GM13976 (cell line): Measurements from ENCODE around the gene TBX10.

ENCODE experiments used
- DNase-seq: peaks from one replicate; pipeline ENCODE4 v3.0.0; 2012; ENCODE audit warnings: low spot score
- CTCF ChIP-seq: IDR thresholded peaks from 2 replicates; pipeline ENCODE4 v1.5.1; 2012; ENCODE audit warnings: borderline replicate concordance, mild to moderate bottlenecking; ENCODE audit not compliant: insufficient read depth; ENCODE audit errors: extremely low read depth, missing control alignments, control extremely low read depth
- in situ Hi-C: fragments of 300-500 bp; cut with MboI; formaldehyde crosslinking; loops from one replicate; pipeline ENCODE4 v1.12.0; 2022; ENCODE audit warnings: low sequenced_read_pairs, mixed read lengths, inconsistent platforms; ENCODE audit not compliant: unreplicated experiment

TBX10 gene

GRCh38 chr11:67610302-67610868, 29.2 kb downstream of the TBX10 start:
- in situ Hi-C loops, result no loop called here
- DNase-seq, result no peak
- TF ChIP-seq CTCF, result no peak

- in situ Hi-C loops, result no loop called here
- TF ChIP-seq CTCF, result no peak
- no peak for DNase-seq
Observed at GRCh38 chr11:67609316-67609715, 30.2 kb downstream of the TBX10 start.

- no peak for DNase-seq
- TF ChIP-seq CTCF, result no peak
- in situ Hi-C loops, result no loop called here
Observed at GRCh38 chr11:67608486-67608885, 31.1 kb downstream of the TBX10 start.

GRCh38 chr11:67607507-67607906, 32.1 kb downstream of the TBX10 start:
- no peak for TF ChIP-seq CTCF
- DNase-seq, result no peak
- in situ Hi-C loops, result no loop called here

GRCh38 chr11:67606492-67607295, 32.9 kb downstream of the TBX10 start, which contains the start of gene NDUFV1:
NDUFV1 (plus strand) TSS chr11:67606936; CDS start chr11:67607005, 69 bp downstream.
- in situ Hi-C loops, result no loop called here
- DNase-seq, result peak; percentile 94
- TF ChIP-seq CTCF, result peak; percentile 72

- no peak for TF ChIP-seq CTCF
- no peak for DNase-seq
- in situ Hi-C loops, result no loop called here
Observed at GRCh38 chr11:67606093-67606491, 33.5 kb downstream of the TBX10 start.
